Duodenal mucosa (tissue), 2 donors: ENCODE data around the gene SYT10.

ENCODE experiments used
- H3K27ac ChIP-seq: one replicate; pipeline ENCODE4 v1.7.0; 2013; ENCODE audit warnings: low read depth, low read length
- H3K27me3 ChIP-seq, 2 donors: one replicate each; pipeline ENCODE4 v1.7.0; 2013; ENCODE audit warnings: low read length in 2 of 2, control low read depth in 1 of 2; ENCODE audit not compliant: insufficient read depth in 2 of 2, control insufficient read depth in 1 of 2
- H3K36me3 ChIP-seq, 2 donors: one replicate each; pipeline ENCODE4 v1.7.0; 2013; ENCODE audit warnings: low read length in 2 of 2, control low read depth in 1 of 2; ENCODE audit not compliant: insufficient read depth in 2 of 2, control insufficient read depth in 1 of 2
- H3K4me1 ChIP-seq, 2 donors: one replicate each; pipeline ENCODE4 v1.7.0; 2013; ENCODE audit warnings: low read length in 2 of 2, control low read depth in 1 of 2; ENCODE audit not compliant: insufficient read depth in 2 of 2, control insufficient read depth in 1 of 2
- H3K4me3 ChIP-seq, 2 donors: one replicate each; pipeline ENCODE4 v1.7.0; 2013; ENCODE audit warnings: low read length in 2 of 2, low read depth in 1 of 2
- H3K9ac ChIP-seq, 2 donors: one replicate each; pipeline ENCODE4 v1.7.0; 2013; ENCODE audit warnings: low read length in 2 of 2, low read depth in 1 of 2
- H3K9me3 ChIP-seq, 2 donors: one replicate each; pipeline ENCODE4 v1.7.0; 2013; ENCODE audit warnings: low read length in 2 of 2, control low read depth in 1 of 2; ENCODE audit not compliant: control insufficient read depth in 1 of 2

Gene SYT10

DNA sequence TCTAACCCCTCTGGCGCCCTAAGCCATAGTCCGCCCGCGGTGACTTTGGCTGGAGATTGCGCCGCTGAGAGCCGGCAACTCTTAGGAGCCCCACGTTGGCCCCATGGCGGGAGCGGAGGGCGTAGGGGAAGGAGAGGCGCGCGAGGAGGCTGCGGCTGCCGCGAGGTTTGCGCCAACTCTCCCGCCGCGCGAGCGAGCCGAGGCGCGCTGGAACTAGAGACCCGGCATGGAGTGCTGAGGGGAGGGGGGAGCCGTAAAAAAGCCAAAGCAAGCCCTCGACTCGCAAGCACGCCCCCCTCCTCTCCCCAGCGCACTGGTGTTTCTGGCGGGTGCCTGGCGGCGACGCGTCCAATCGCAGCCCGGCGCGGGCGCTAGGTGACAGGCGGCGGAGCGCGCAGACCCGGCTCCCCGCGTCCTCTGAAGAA lies at the start of gene SYT10:
Gene SYT10 (minus strand): TSS at position 233 of the 425 bp plus-strand sequence. CDS start 297 bp downstream, outside the sequence.
- peaks cover 28 to 47% of the 10 kb centered on the region in 2 donors for H3K27me3 ChIP-seq
- no peak within 1 kb of the TSS for H3K27ac ChIP-seq
- no peaks in the 10 kb centered on the region for H3K9me3 ChIP-seq
- no peak within 1 kb of the TSS for H3K9ac ChIP-seq
- H3K36me3 ChIP-seq = no peaks in the 10 kb centered on the region
- peaks cover 0 to 4% of the 10 kb centered on the region in 2 donors for H3K4me1 ChIP-seq
- peak within 1 kb of the TSS; percentile 59 to 80 for H3K4me3 ChIP-seq

DNA sequence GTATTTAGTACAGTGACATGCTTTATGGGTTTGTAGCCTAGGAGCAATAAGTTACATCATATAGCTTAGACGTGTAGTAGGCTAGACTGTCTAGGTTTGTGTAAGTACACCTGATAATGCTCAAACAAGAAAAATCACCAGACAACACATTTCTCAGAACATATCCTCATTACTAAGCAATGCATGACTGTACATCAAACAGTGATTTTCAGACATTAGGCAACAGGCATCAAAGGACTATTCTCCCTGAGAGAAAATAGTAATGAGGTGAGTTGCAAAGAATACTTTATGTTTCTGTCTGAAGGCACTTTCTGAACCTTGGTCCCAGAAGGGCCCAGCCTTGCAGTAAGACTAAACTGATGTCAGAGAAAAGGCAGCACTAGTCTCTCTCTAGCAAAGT lies 48.4 kb upstream of the SYT10 start:
- Histone ChIP-seq H3K27ac (no peak overlapping the region), H3K36me3 (no peaks in the 10 kb centered on the region), H3K27me3 (no peaks in the 10 kb centered on the region), H3K9ac (no peak overlapping the region), H3K4me1 (no peaks in the 10 kb centered on the region), H3K4me3 (no peak overlapping the region), H3K9me3 (no peaks in the 10 kb centered on the region)

DNA sequence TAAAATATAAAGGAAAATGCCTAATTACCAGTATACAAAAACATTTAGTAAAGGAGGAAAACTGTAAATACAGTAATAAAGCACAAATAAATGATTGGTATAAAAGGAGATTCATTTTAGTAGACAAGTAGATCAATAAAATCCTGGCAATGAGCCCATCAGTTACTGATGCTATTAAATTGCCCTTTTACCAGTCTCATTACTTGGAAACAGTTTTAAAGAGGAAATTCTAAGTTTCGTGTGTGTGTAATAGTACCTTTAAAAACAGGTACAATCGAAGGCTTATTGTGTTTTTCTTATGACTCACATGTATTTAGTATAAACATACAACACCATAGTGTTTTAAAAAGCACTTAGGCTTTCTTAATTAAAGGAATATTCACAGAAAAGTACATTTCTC lies 46.4 kb upstream of the SYT10 start:
- no peak overlapping the region for H3K4me3 ChIP-seq
- H3K9ac ChIP-seq = no peak overlapping the region
- no peaks in the 10 kb centered on the region for H3K9me3 ChIP-seq
- H3K27me3 ChIP-seq = no peaks in the 10 kb centered on the region
- no peaks in the 10 kb centered on the region for H3K36me3 ChIP-seq
- H3K4me1 ChIP-seq = no peaks in the 10 kb centered on the region
- no peak overlapping the region for H3K27ac ChIP-seq

DNA sequence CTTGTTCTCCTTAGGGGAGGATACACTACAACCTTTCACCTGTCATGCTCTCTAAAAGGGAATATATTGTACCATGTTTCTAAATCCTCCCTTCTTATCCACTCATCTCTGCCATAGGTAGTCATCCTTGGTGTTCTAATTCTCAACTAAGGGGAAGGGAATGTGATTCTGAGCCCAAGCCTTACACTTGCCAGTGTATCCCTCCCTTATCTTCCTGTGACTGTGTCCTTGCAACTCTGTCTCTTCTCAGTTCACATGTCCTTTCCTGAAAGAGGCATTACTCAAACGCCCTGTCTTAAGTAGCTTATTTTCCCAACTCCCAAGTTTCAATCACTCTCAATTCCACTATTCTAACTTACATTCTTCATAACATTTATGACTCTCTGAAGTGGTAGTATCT lies 44.5 kb upstream of the SYT10 start:
- Histone ChIP-seq H3K9me3 (no peaks in the 10 kb centered on the region), H3K27ac (no peak overlapping the region), H3K4me1 (no peaks in the 10 kb centered on the region), H3K27me3 (no peaks in the 10 kb centered on the region), H3K4me3 (no peak overlapping the region), H3K9ac (no peak overlapping the region), H3K36me3 (no peaks in the 10 kb centered on the region)

GRCh38 chr12:33480366-33480765 lies 40.7 kb upstream of the SYT10 start:
- Histone ChIP-seq H3K4me3 (no peak overlapping the region), H3K9me3 (no peaks in the 10 kb centered on the region), H3K36me3 (no peaks in the 10 kb centered on the region), H3K27ac (no peak overlapping the region), H3K4me1 (no peaks in the 10 kb centered on the region), H3K27me3 (no peaks in the 10 kb centered on the region), H3K9ac (no peak overlapping the region)

- Histone ChIP-seq H3K27ac (no peak overlapping the region), H3K27me3 (no peaks in the 10 kb centered on the region), H3K9me3 (peaks cover 0 to 3% of the 10 kb centered on the region in 2 donors), H3K4me3 (no peak overlapping the region), H3K36me3 (no peaks in the 10 kb centered on the region), H3K9ac (no peak overlapping the region), H3K4me1 (no peaks in the 10 kb centered on the region)
These were observed 36.4 kb upstream of the SYT10 start for GRCh38 chr12:33476058-33476457.

- Histone ChIP-seq H3K27me3 (no peaks in the 10 kb centered on the region), H3K4me3 (no peak overlapping the region), H3K9me3 (peaks cover 0 to 3% of the 10 kb centered on the region in 2 donors), H3K27ac (no peak overlapping the region), H3K36me3 (no peaks in the 10 kb centered on the region), H3K4me1 (no peaks in the 10 kb centered on the region), H3K9ac (no peak overlapping the region)
These were observed 32.7 kb upstream of the SYT10 start for GRCh38 chr12:33472299-33472698.

GRCh38 chr12:33455096-33455495 lies 15.5 kb upstream of the SYT10 start:
- Histone ChIP-seq H3K36me3 (no peaks in the 10 kb centered on the region), H3K9me3 (no peaks in the 10 kb centered on the region), H3K27ac (no peak overlapping the region), H3K27me3 (no peaks in the 10 kb centered on the region), H3K9ac (no peak overlapping the region), H3K4me1 (no peaks in the 10 kb centered on the region), H3K4me3 (no peak overlapping the region)

DNA sequence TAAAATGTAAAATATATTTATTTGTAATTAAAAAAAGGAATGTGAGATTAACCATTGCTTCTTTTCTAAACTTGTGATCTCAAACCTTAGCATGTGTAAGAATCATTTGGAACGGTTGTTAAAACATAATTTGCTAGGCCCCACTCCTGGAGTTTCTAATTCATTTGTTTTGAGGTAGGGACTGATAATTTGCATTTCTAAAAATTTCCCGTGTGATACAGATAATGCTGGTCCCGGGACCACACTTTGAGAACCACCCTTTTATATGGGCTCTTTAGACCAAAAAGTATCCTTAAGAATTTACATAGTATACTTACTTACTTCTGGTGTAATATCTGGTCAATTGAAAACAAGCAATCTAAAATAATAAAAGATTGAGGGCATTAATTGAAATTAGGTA lies 10.9 kb upstream of the SYT10 start:
- Histone ChIP-seq H3K9me3 (no peaks in the 10 kb centered on the region), H3K4me3 (no peak overlapping the region), H3K27me3 (no peaks in the 10 kb centered on the region), H3K36me3 (no peaks in the 10 kb centered on the region), H3K9ac (no peak overlapping the region), H3K4me1 (no peaks in the 10 kb centered on the region), H3K27ac (no peak overlapping the region)

- H3K27ac ChIP-seq = no peak overlapping the region
- H3K4me3 ChIP-seq = no peak overlapping the region
- peaks cover 0 to 4% of the 10 kb centered on the region in 2 donors for H3K4me1 ChIP-seq
- H3K9me3 ChIP-seq = no peaks in the 10 kb centered on the region
- peaks cover 28 to 47% of the 10 kb centered on the region in 2 donors for H3K27me3 ChIP-seq
- H3K9ac ChIP-seq = no peak overlapping the region
- H3K36me3 ChIP-seq = no peaks in the 10 kb centered on the region
These were observed 858 bp upstream of the SYT10 start for GRCh38 chr12:33440477-33440876.
